ENCODE results near the gene HOXD10. TPM values are rescaled to one million over a fixed set of nuclear protein-coding genes. Genes with fewer than 3 reads are reported as not detected.

The HOXD10 gene
- total and polyA plus RNA-seq, 2 donors from 2014 or later: 28.2 to 35.4 TPM

GRCh38 chr2:176161825-176162626, 45.4 kb downstream of the HOXD10 start:
- Histone ChIP-seq H3K4me3 (ENCODE audit: low read length in 3 of 3) (peak overlapping the region; percentile 39 to 65 (median 61)), H3K27me3 (ENCODE audit: control insufficient read depth, insufficient read depth, low read length) (no peaks in the 10 kb centered on the region), H3K27ac (ENCODE audit: low read depth in 2 of 2, low read length in 2 of 2) (peak overlapping the region; percentile 90 to 95), H3K9me3 (ENCODE audit: control insufficient read depth in 2 of 3, insufficient read depth in 1 of 3, low read length in 3 of 3) (no peaks in the 10 kb centered on the region), H3K4me1 (ENCODE audit: control insufficient read depth in 2 of 3, insufficient read depth in 2 of 3, low read depth in 1 of 3, low read length in 3 of 3) (peaks cover 4 to 8% (median 4%) of the 10 kb centered on the region in 3 donors), H3K36me3 (ENCODE audit: control insufficient read depth in 2 of 3, insufficient read depth in 3 of 3, low read length in 3 of 3) (no peaks in the 10 kb centered on the region), H3K9ac (ENCODE audit: low read length in 3 of 3) (peak overlapping the region; percentile 21 to 94 (median 88))
- DNase-seq (peak in 4 of 5 donors; percentile 76 to 90 (median 85)), FAIRE-seq (no peak)
- no peak for TF ChIP-seq CTCF (IDR thresholded peaks at IDR 0.05; ENCODE audit: borderline replicate concordance, extremely low read depth, insufficient read depth)
- intact Hi-C loops (cut with DNase I): no loop called here

GRCh38 chr2:176162911-176163671, 46.5 kb downstream of the HOXD10 start:
- DNase-seq (peak; percentile 71 to 96 (median 91)), FAIRE-seq (no peak)
- Histone ChIP-seq H3K27ac (ENCODE audit: low read depth in 2 of 2, low read length in 2 of 2) (peak overlapping the region; percentile 90 to 95), H3K4me1 (ENCODE audit: control insufficient read depth in 2 of 3, insufficient read depth in 2 of 3, low read depth in 1 of 3, low read length in 3 of 3) (peaks cover 4 to 8% (median 4%) of the 10 kb centered on the region in 3 donors), H3K27me3 (ENCODE audit: control insufficient read depth, insufficient read depth, low read length) (no peaks in the 10 kb centered on the region), H3K4me3 (ENCODE audit: low read length in 3 of 3) (peak overlapping the region in 2 of 3 donors; percentile 30 to 65), H3K9ac (ENCODE audit: low read length in 3 of 3) (peak overlapping the region in 2 of 3 donors; percentile 22 to 70), H3K36me3 (ENCODE audit: control insufficient read depth in 2 of 3, insufficient read depth in 3 of 3, low read length in 3 of 3) (no peaks in the 10 kb centered on the region), H3K9me3 (ENCODE audit: control insufficient read depth in 2 of 3, insufficient read depth in 1 of 3, low read length in 3 of 3) (no peaks in the 10 kb centered on the region)
- intact Hi-C loops (cut with DNase I): no loop called here
- no peak for TF ChIP-seq CTCF (IDR thresholded peaks at IDR 0.05; ENCODE audit: borderline replicate concordance, extremely low read depth, insufficient read depth)

GRCh38 chr2:176163672-176164056, 47.1 kb downstream of the HOXD10 start:
- no peak for FAIRE-seq
- intact Hi-C loops (cut with DNase I): no loop called here
- DNase-seq: peak in 2 of 5 donors; percentile 18 to 72
- Histone ChIP-seq H3K9ac (ENCODE audit: low read length in 3 of 3) (peak overlapping the region in 2 of 3 donors; percentile 22 to 70), H3K4me1 (ENCODE audit: control insufficient read depth in 2 of 3, insufficient read depth in 2 of 3, low read depth in 1 of 3, low read length in 3 of 3) (peaks cover 4 to 8% (median 4%) of the 10 kb centered on the region in 3 donors), H3K27me3 (ENCODE audit: control insufficient read depth, insufficient read depth, low read length) (no peaks in the 10 kb centered on the region), H3K4me3 (ENCODE audit: low read length in 3 of 3) (peak overlapping the region in 2 of 3 donors; percentile 30 to 65), H3K9me3 (ENCODE audit: control insufficient read depth in 2 of 3, insufficient read depth in 1 of 3, low read length in 3 of 3) (no peaks in the 10 kb centered on the region), H3K36me3 (ENCODE audit: control insufficient read depth in 2 of 3, insufficient read depth in 3 of 3, low read length in 3 of 3) (no peaks in the 10 kb centered on the region), H3K27ac (ENCODE audit: low read depth in 2 of 2, low read length in 2 of 2) (peak overlapping the region; percentile 90 to 95)
- no peak for TF ChIP-seq CTCF (IDR thresholded peaks at IDR 0.05; ENCODE audit: borderline replicate concordance, extremely low read depth, insufficient read depth)

Measured in kidney (tissue), 14 donors.